B cell (primary cell): ENCODE results near the gene EPN1.

Source experiments
- CTCF ChIP-seq: fragments of 200-600 bp; IDR thresholded peaks from one replicate; pipeline ENCODE4 v1.8.0; 2022; ENCODE audit warnings: antibody characterized with exemption, mild to moderate bottlenecking
- EZH2 ChIP-seq: IDR thresholded peaks from 2 replicates; pipeline ENCODE4 v1.6.1; 2012; ENCODE audit warnings: borderline replicate concordance, low read depth, mild to moderate bottlenecking, moderate library complexity, low read length; ENCODE audit not compliant: insufficient read depth, poor library complexity, severe bottlenecking

- TF ChIP-seq CTCF: peak; percentile 38
- no peak for TF ChIP-seq EZH2
Observed at GRCh38 chr19:55640043-55640576, 34.9 kb upstream of the EPN1 start.
